Activated CD8-positive, alpha-beta T cell treated with anti-CD3 and anti-CD28 coated beads for 36 hours (primary cell): ENCODE measurements around the gene B4GAT1. TPM values are rescaled to one million over a fixed set of nuclear protein-coding genes. Genes with fewer than 3 reads are reported as not detected.

Experiments
- ATAC-seq: fragments of 200-7000 bp; cut with Tn5 transposase; one replicate; pipeline ENCODE4 v1.10.0; 2021; ENCODE audit warnings: mild to moderate bottlenecking, moderate library complexity
- CTCF ChIA-PET: fragments of 350-600 bp; sonication (Branson Sonifier 250); formaldehyde crosslinking; loops from one replicate; lab custom pipeline; 2021; ENCODE audit warnings: antibody characterized with exemption; lab: Charles Lee
- POLR2A ChIA-PET: fragments of 350-600 bp; sonication (Branson Sonifier 250); formaldehyde crosslinking; loops from one replicate; lab custom pipeline; 2021; ENCODE audit warnings: antibody characterized with exemption; lab: Charles Lee
- DNase-seq: peaks from one replicate; pipeline ENCODE4 v3.0.0-alpha.2; 2020
- H3K27ac Mint-ChIP-seq: one replicate; pipeline ENCODE4 v1.8.0; 2021; ENCODE audit warnings: mild to moderate bottlenecking, mixed read lengths
- H3K27me3 Mint-ChIP-seq: one replicate; pipeline ENCODE4 v1.8.0; 2021; ENCODE audit warnings: mixed read lengths
- H3K36me3 Mint-ChIP-seq: one replicate; pipeline ENCODE4 v1.8.0; 2021; ENCODE audit warnings: low read depth, mixed read lengths
- H3K4me1 Mint-ChIP-seq: one replicate; pipeline ENCODE4 v1.8.0; 2021; ENCODE audit warnings: low read depth, mixed read lengths
- H3K4me3 Mint-ChIP-seq: one replicate; pipeline ENCODE4 v1.8.0; 2021; ENCODE audit warnings: mild to moderate bottlenecking, moderate library complexity, mixed read lengths
- H3K9me3 Mint-ChIP-seq: one replicate; pipeline ENCODE4 v1.8.0; 2021; ENCODE audit warnings: mixed read lengths
- CTCF ChIP-seq: fragments of 200-600 bp; IDR thresholded peaks from one replicate; pipeline ENCODE4 v1.8.0; 2022; ENCODE audit warnings: antibody characterized with exemption, mild to moderate bottlenecking
- intact Hi-C: fragments of 100-400 bp; cut with micrococcal nuclease; formaldehyde crosslinking; loops from one replicate; pipeline ENCODE4 v1.10.0; 2022
- total RNA-seq, 2 experiments: library from RNA; stranded (reverse); gene quantifications; one replicate each; pipeline ENCODE4 v1.2.3, GENCODE V29; 2021

The B4GAT1 gene
- total RNA-seq, 2 experiments from 2014 or later, result 9.4 to 9.5 TPM

DNA sequence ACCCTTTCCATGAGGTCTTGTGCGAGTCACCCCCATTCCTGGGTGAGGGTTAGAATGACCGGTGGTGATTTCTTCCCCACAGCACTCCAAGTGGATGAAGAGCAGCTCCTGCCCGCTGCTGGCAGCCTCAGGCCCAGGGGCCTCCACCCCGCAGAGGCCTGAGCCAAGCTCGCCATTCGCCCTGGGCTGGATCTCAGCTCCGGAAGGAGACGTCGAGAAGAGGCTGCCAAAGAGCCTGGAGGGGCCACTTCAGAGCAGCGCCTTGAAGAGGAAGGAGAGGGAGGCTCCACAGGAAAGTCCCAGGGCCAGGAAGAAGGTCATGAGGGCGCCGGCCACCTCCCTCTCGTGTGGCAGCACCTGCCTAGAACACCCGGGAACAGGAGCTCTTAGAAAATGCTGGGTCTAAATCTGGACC lies 15.8 kb upstream of the B4GAT1 start:
- ChIA-PET CTCF (interaction anchor here (0.7 to 6.9 kb wide), 21 partner anchors 9 to 495 kb away, joined by 3 to 51 read pairs (median 5); partner anchors contain the start of genes B4GAT1, BRMS1 and SLC29A2), POLR2A (interaction anchor here (1.5 to 2.0 kb wide), 2 partner anchors 13 to 19 kb away, joined by 3 to 9 read pairs; partner anchors contain the start of gene BRMS1)
- Mint-ChIP-seq H3K27ac (no peak overlapping the region), H3K36me3 (peaks cover 10% of the 10 kb centered on the region), H3K9me3 (no peaks in the 10 kb centered on the region), H3K4me1 (peaks cover 4% of the 10 kb centered on the region), H3K4me3 (no peak overlapping the region), H3K27me3 (no peaks in the 10 kb centered on the region)
- no peak for ATAC-seq
- intact Hi-C loops, result no loop called here
- no peak for DNase-seq
- no peak for TF ChIP-seq CTCF

- TF ChIP-seq CTCF, result no peak
- intact Hi-C loops, result no loop called here
- ChIA-PET CTCF (interaction anchor here (0.9 to 6.9 kb wide), 13 partner anchors 8 to 232 kb away, joined by 3 to 51 read pairs (median 7); partner anchors contain the start of genes B4GAT1, BRMS1 and SLC29A2), POLR2A (interaction anchor here (1.5 to 2.0 kb wide), 3 partner anchors 12 to 314 kb away, joined by 3 to 9 read pairs (median 3); partner anchors contain the start of genes BRMS1 and RBM4B)
- Mint-ChIP-seq H3K36me3 (peaks cover 6% of the 10 kb centered on the region), H3K27ac (no peak overlapping the region), H3K4me3 (no peak overlapping the region), H3K27me3 (no peaks in the 10 kb centered on the region), H3K4me1 (no peaks in the 10 kb centered on the region), H3K9me3 (no peaks in the 10 kb centered on the region)
- ATAC-seq (no peak), DNase-seq (no peak)
These were observed 15.2 kb upstream of the B4GAT1 start for GRCh38 chr11:66362481-66363147.

GRCh38 chr11:66361502-66361941 lies 14.1 kb upstream of the B4GAT1 start:
- DNase-seq (no peak), ATAC-seq (no peak)
- Mint-ChIP-seq H3K9me3 (no peaks in the 10 kb centered on the region), H3K4me1 (no peaks in the 10 kb centered on the region), H3K4me3 (no peak overlapping the region), H3K36me3 (peaks cover 6% of the 10 kb centered on the region), H3K27ac (no peak overlapping the region), H3K27me3 (no peaks in the 10 kb centered on the region)
- no peak for TF ChIP-seq CTCF
- ChIA-PET POLR2A (interaction anchor here (1.1 to 1.6 kb wide), 4 partner anchors 11 to 315 kb away, joined by 3 to 6 read pairs (median 4); partner anchors contain the start of gene RBM4B), CTCF (interaction anchor here (1.1 to 6.9 kb wide), 4 partner anchors 10 to 28 kb away, joined by 3 to 51 read pairs (median 6); partner anchors contain the start of gene SLC29A2)
- intact Hi-C loops, result no loop called here

DNA sequence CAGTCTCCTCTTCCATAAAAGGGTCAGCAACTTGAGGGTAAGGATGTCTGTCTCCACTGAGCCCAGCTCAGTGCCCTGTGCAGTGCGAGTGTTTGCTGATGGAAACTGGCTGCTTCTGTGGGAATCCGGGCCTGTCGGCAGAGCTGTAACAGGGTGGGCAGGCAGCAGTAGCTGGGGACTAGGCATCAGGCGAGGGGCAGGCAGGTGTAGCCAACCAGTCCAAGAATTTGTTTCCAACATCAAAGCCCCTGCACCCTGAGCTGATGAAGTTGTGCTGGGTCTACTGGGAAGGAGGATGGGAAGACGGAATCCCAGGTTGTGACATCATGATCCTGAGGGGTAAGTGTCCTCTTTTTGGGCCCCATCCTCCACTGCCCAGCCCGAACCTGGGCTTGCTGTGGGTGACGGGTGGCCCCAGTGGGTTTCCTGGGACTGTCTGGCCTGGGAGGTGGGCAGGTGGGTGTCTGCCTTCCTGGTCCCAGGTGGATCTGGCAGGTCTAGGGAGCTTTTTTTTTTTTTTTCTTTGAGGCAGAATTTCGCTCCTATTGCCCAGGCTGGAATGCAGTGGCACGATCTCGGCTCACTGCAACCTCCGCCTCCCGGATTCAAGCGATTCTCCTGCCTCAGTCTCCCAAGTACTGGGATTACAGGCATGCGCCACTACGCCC lies 13.1 kb upstream of the B4GAT1 start:
- Mint-ChIP-seq H3K27ac (no peak overlapping the region), H3K36me3 (peaks cover 6% of the 10 kb centered on the region), H3K9me3 (no peaks in the 10 kb centered on the region), H3K4me3 (no peak overlapping the region), H3K27me3 (no peaks in the 10 kb centered on the region), H3K4me1 (no peaks in the 10 kb centered on the region)
- no peak for TF ChIP-seq CTCF
- CTCF ChIA-PET, result interaction anchor here (1.1 to 6.9 kb wide), 3 partner anchors 12 to 29 kb away, joined by 3 to 51 read pairs (median 7); no protein-coding TSS in a partner anchor
- no peak for ATAC-seq
- intact Hi-C loops, result no loop called here
- no peak for DNase-seq
- POLR2A ChIA-PET, result interaction anchor here (1.3 kb wide), 1 partner anchor 10 kb away, joined by 6 read pairs; no protein-coding TSS in a partner anchor
